Liver (tissue), 9 donors: Measurements from ENCODE around the gene FAM186B. TPM values are rescaled to one million over a fixed set of nuclear protein-coding genes. Genes with fewer than 3 reads are reported as not detected.

Experiments used
- DNase-seq: peaks from one replicate; pipeline ENCODE4 v3.0.0-alpha.2; 2017; ENCODE audit warnings: low spot score
- H3K27ac ChIP-seq, 2 donors: one replicate each; pipeline ENCODE4 v1.7.0; 2013; ENCODE audit warnings: inconsistent platforms in 2 of 2, low read length in 2 of 2, control low read depth in 1 of 2, low read depth in 1 of 2, mild to moderate bottlenecking in 1 of 2
- H3K27me3 ChIP-seq, 4 donors: one replicate each; pipeline versions ENCODE4 v1.6.1 to v1.7.0; 2013; ENCODE audit warnings: low read length in 3 of 4, inconsistent platforms in 1 of 4, mild to moderate bottlenecking in 1 of 4, moderate library complexity in 1 of 4; ENCODE audit not compliant: control insufficient read depth in 4 of 4, insufficient read depth in 4 of 4
- H3K36me3 ChIP-seq, 4 donors: one replicate each; pipeline versions ENCODE4 v1.6.1 to v1.7.0; 2013; ENCODE audit warnings: low read length in 3 of 4, mild to moderate bottlenecking in 3 of 4, low read depth in 1 of 4, moderate library complexity in 1 of 4; ENCODE audit not compliant: control insufficient read depth in 4 of 4, insufficient read depth in 3 of 4
- H3K4me1 ChIP-seq, 4 donors: one replicate each; pipeline versions ENCODE4 v1.6.1 to v1.7.0; 2013; ENCODE audit warnings: low read length in 3 of 4, mild to moderate bottlenecking in 3 of 4, moderate library complexity in 1 of 4; ENCODE audit not compliant: control insufficient read depth in 4 of 4, insufficient read depth in 4 of 4
- H3K4me3 ChIP-seq, 3 donors: one replicate each; pipeline versions ENCODE4 v1.6.1 to v1.7.0; 2013; ENCODE audit warnings: low read length in 3 of 3, control low read depth in 1 of 3, low read depth in 1 of 3, mild to moderate bottlenecking in 1 of 3
- H3K9ac ChIP-seq, 2 donors: one replicate each; pipeline ENCODE4 v1.7.0; 2013; ENCODE audit warnings: low read length in 2 of 2, mild to moderate bottlenecking in 2 of 2, moderate library complexity in 2 of 2, control low read depth in 1 of 2, low read depth in 1 of 2
- H3K9me3 ChIP-seq, 4 donors: one replicate each; pipeline versions ENCODE4 v1.6.1 to v1.7.0; 2013; ENCODE audit warnings: low read length in 3 of 4; ENCODE audit not compliant: control insufficient read depth in 4 of 4
- ATF3 ChIP-seq: IDR thresholded peaks from 2 replicates; pipeline ENCODE4 v1.6.1; 2016; ENCODE audit warnings: antibody characterized with exemption
- CTCF ChIP-seq: fragments of 150-350 bp; IDR thresholded peaks from 2 replicates; pipeline ENCODE4 v1.5.1; 2017; ENCODE audit warnings: improper control_type of control experiment, low read depth, low read length; ENCODE audit not compliant: missing input control
- FOXA1 ChIP-seq: IDR thresholded peaks from 2 replicates; pipeline ENCODE4 v1.6.1; 2016; ENCODE audit warnings: antibody characterized with exemption
- FOXA2 ChIP-seq: IDR thresholded peaks from 2 replicates; pipeline ENCODE4 v1.6.1; 2016; ENCODE audit warnings: antibody characterized with exemption
- GABPA ChIP-seq, 2 donors: IDR thresholded peaks in 1 of 2; conservative IDR thresholded peaks in 1 of 2; 2 replicates each; pipeline ENCODE4 v1.6.1; 2016; ENCODE audit warnings: antibody characterized with exemption in 2 of 2, mild to moderate bottlenecking in 1 of 2, moderate library complexity in 1 of 2
- HNF4A ChIP-seq, 2 donors: conservative IDR thresholded peaks; 2 replicates each; pipeline ENCODE4 v1.6.1; 2016; ENCODE audit warnings: antibody characterized with exemption in 2 of 2, mild to moderate bottlenecking in 2 of 2
- HNF4G ChIP-seq: IDR thresholded peaks from 2 replicates; pipeline ENCODE4 v1.6.1; 2016; ENCODE audit warnings: antibody characterized with exemption
- JUND ChIP-seq, 2 donors: IDR thresholded peaks; 2 replicates each; pipeline ENCODE4 v1.6.1; 2016; ENCODE audit warnings: antibody characterized with exemption in 2 of 2
- MAX ChIP-seq: IDR thresholded peaks from 2 replicates; pipeline ENCODE4 v1.6.1; 2016; ENCODE audit warnings: antibody characterized with exemption
- NR2F2 ChIP-seq: IDR thresholded peaks from 2 replicates; pipeline ENCODE4 v1.6.1; 2016; ENCODE audit warnings: antibody characterized with exemption
- RAD21 ChIP-seq, 2 donors: IDR thresholded peaks; 2 replicates each; pipeline ENCODE4 v1.6.1; 2016; ENCODE audit warnings: antibody characterized with exemption in 2 of 2, mild to moderate bottlenecking in 2 of 2
- REST ChIP-seq: IDR thresholded peaks from 2 replicates; pipeline ENCODE4 v1.6.1; 2016; ENCODE audit warnings: antibody characterized with exemption, mild to moderate bottlenecking
- RXRA ChIP-seq, 2 donors: IDR thresholded peaks; 2 replicates each; pipeline ENCODE4 v1.6.1; 2017 to 2018; ENCODE audit warnings: antibody characterized with exemption in 2 of 2, mild to moderate bottlenecking in 1 of 2
- SP1 ChIP-seq: IDR thresholded peaks from 2 replicates; pipeline ENCODE4 v1.6.1; 2018; ENCODE audit warnings: antibody characterized with exemption, mild to moderate bottlenecking
- TAF1 ChIP-seq: conservative IDR thresholded peaks from 2 replicates; pipeline ENCODE4 v1.6.1; 2016; ENCODE audit warnings: antibody characterized with exemption, mild to moderate bottlenecking
- YY1 ChIP-seq: IDR thresholded peaks from 2 replicates; pipeline ENCODE4 v1.6.1; 2016; ENCODE audit warnings: antibody characterized with exemption, mild to moderate bottlenecking
- ZBTB33 ChIP-seq: IDR thresholded peaks from 2 replicates; pipeline ENCODE4 v1.6.1; 2016; ENCODE audit warnings: antibody characterized with exemption
- WGBS: extraction: QIAGEN DNeasy Blood & Tissue Kit; methylation state at CpG from one replicate; pipeline ENCODE4 v1.1.7; 2013; 5-methylcytosine and 5-hydroxymethylcytosine counted together
- polyA plus RNA-seq, 2 donors: library from polyadenylated mRNA; stranded (reverse) in 1 of 2; unstranded in 1 of 2; fragments of 200-250 nt in 1 of 2; fragments of >200 nt in 1 of 2; fragmentation: Nextera tagmentation in 1 of 2; extraction: Ambion mirVana in 1 of 2; gene quantifications; one replicate each; pipeline versions ENCODE4 v1.2.1 to v1.2.3, GENCODE V29; 2013 to 2015
- total RNA-seq, 2 donors: library from RNA; depleted of rRNA; stranded (reverse); fragments of >200 nt; gene quantifications; one replicate each; pipeline ENCODE4 v1.2.3, GENCODE V29; 2014
- donor health status: healthy.
- donor health status: healthy.
- donor health status: healthy.
- donor health status: healthy.
- donor health status: healthy.

FAM186B gene
- total and polyA plus RNA-seq, 4 donors: 0.19 to 0.84 (median 0.42) TPM

GRCh38 chr12:49618576-49618975 lies 13.1 kb upstream of the FAM186B start (continued):
- TF ChIP-seq RAD21 (IDR thresholded peaks at IDR 0.05) (no peak), CTCF (no peak), NR2F2 (no peak)

GRCh38 chr12:49616533-49617219 lies 11.2 kb upstream of the FAM186B start:
- H3K36me3 ChIP-seq: no peaks in the 10 kb centered on the region
- H3K27me3 ChIP-seq: no peaks in the 10 kb centered on the region
- no peak overlapping the region for H3K9ac ChIP-seq
- no peaks in the 10 kb centered on the region for H3K9me3 ChIP-seq
- peaks cover 0 to 7% (median 3%) of the 10 kb centered on the region in 4 donors for H3K4me1 ChIP-seq
- 39% methylated on average over 5 of the region's 5 CpGs for WGBS
- H3K27ac ChIP-seq: no peak overlapping the region
- no peak for DNase-seq
- TF ChIP-seq FOXA2: no peak
- no peak for TF ChIP-seq MAX
- no peak for TF ChIP-seq HNF4A (conservative IDR thresholded peaks at IDR 0.05)
- no peak for TF ChIP-seq YY1
- TF ChIP-seq FOXA1: no peak
- TF ChIP-seq GABPA (IDR thresholded peaks at IDR 0.05 in 1 of 2, conservative IDR thresholded peaks at IDR 0.05 in 1 of 2): no peak
- TF ChIP-seq ZBTB33: no peak
- no peak for TF ChIP-seq TAF1
- TF ChIP-seq HNF4G: no peak
- no peak for TF ChIP-seq SP1
- no peak for TF ChIP-seq REST
- no peak for TF ChIP-seq RXRA (IDR thresholded peaks at IDR 0.05)
- TF ChIP-seq JUND (IDR thresholded peaks at IDR 0.05): no peak
- no peak for TF ChIP-seq NR2F2
- no peak for TF ChIP-seq ATF3
- TF ChIP-seq RAD21 (IDR thresholded peaks at IDR 0.05): no peak
- H3K4me3 ChIP-seq: no peak overlapping the region
